ENCODE measurements around the gene OPN1MW. TPM values are rescaled to one million over a fixed set of nuclear protein-coding genes. Genes with fewer than 3 reads are reported as not detected.
"Not testable (repeated sequence)": the region's sequence is repeated elsewhere in the genome, so short reads cannot be mapped to it uniquely, and the experiment has no call there.

The OPN1MW gene
- total RNA-seq, 2 donors from 2014 or later = not detected

DNA sequence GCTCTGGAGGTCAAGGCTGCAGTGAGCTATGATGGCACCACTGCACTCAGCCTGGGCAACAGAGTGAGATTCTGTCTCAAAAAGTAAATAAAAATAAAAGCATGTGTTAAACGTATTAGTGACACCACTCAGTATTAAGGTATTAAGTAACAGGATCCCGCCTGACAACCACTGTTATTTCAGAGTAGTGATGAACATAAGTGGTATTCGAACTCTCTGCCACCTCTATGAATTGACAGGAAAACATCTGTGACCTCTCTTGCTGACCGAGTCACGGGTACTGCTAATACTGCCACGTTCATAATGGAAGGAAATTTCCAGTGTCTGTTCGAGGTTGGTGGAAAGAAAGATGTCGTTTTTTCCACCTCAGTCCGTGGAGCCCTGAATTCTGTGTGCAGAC lies 44.3 kb downstream of the OPN1MW start:
- not testable (repeated sequence) for H3K36me3 Mint-ChIP-seq (ENCODE audit: low read depth); H3K27ac Mint-ChIP-seq; H3K4me1 ChIP-seq (ENCODE audit: control insufficient read depth, insufficient read depth, low read length); H3K9me3 Mint-ChIP-seq; H3K4me1 Mint-ChIP-seq; DNase-seq; H3K27ac ChIP-seq (ENCODE audit: low read depth, low read length); H3K27me3 ChIP-seq (ENCODE audit: control insufficient read depth, insufficient read depth, low read length, poor library complexity, severe bottlenecking); H3K9ac ChIP-seq (ENCODE audit: extremely low read depth, low read length, poor library complexity, severe bottlenecking); H3K36me3 ChIP-seq (ENCODE audit: control insufficient read depth, insufficient read depth, low read length); H3K27me3 Mint-ChIP-seq (ENCODE audit: insufficient read depth); H3K4me3 ChIP-seq (ENCODE audit: low read length); H3K4me3 Mint-ChIP-seq; H3K9me3 ChIP-seq (ENCODE audit: control insufficient read depth, low read length)
- WGBS, 2 experiments (ENCODE audit: insufficient coverage in 1 of 2, insufficient read length in 1 of 2) = no CpG with 5 or more reads among the region's 9 CpGs

DNA sequence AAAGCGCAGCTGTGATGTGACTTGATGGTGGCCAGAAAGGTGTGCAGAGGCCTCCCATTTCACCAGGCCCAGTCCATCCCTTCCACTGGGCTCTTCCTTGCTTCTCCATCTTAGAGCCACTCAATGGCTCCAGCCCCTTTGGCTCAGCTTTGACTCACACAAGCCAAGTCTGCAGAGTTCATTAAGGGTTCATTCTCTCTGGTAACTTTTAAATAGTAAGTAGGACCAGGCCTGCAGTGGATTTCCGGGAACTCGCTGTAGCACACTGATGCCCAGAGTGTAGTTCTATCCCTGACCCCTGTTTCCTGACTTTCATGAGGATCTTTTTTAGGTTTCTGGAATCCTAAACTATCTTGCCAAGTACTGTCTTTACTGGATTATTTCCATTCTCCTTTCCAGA lies 49.0 kb downstream of the OPN1MW start:
- not testable (repeated sequence) for H3K9ac ChIP-seq (ENCODE audit: extremely low read depth, low read length, poor library complexity, severe bottlenecking); H3K4me3 Mint-ChIP-seq; H3K4me3 ChIP-seq (ENCODE audit: low read length); H3K9me3 Mint-ChIP-seq; H3K9me3 ChIP-seq (ENCODE audit: control insufficient read depth, low read length); H3K36me3 ChIP-seq (ENCODE audit: control insufficient read depth, insufficient read depth, low read length); H3K27ac ChIP-seq (ENCODE audit: low read depth, low read length); H3K27me3 Mint-ChIP-seq (ENCODE audit: insufficient read depth); H3K27ac Mint-ChIP-seq; H3K36me3 Mint-ChIP-seq (ENCODE audit: low read depth); DNase-seq; H3K4me1 Mint-ChIP-seq; H3K27me3 ChIP-seq (ENCODE audit: control insufficient read depth, insufficient read depth, low read length, poor library complexity, severe bottlenecking); H3K4me1 ChIP-seq (ENCODE audit: control insufficient read depth, insufficient read depth, low read length)
- WGBS, 2 experiments (ENCODE audit: insufficient coverage in 1 of 2, insufficient read length in 1 of 2) = no CpG with 5 or more reads among the region's 3 CpGs

DNA sequence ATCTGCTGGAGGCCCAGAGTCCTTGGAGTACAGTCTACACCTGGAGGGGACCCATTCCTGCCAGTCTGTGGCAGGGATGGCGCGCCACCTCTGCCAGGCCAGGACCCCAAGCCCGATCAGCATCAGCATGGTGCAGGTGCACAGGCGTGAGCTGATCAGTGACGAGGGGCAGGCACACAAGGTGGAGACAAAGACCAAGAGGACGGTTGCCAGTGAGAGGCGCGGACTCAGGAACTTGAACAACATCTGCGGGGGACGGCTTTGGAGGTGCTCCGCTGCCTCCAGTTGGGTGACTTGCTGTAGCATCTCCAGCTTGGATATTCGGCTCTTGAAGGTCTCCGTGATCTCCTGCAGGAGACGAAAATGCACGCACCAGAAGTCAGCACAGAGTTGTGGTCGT lies 51.2 kb downstream of the OPN1MW start:
- no CpG with 5 or more reads among the region's 16 CpGs for WGBS, 2 experiments (ENCODE audit: insufficient coverage in 1 of 2, insufficient read length in 1 of 2)
- not testable (repeated sequence) for DNase-seq; H3K27ac ChIP-seq (ENCODE audit: low read depth, low read length); H3K27me3 Mint-ChIP-seq (ENCODE audit: insufficient read depth); H3K4me3 ChIP-seq (ENCODE audit: low read length); H3K9ac ChIP-seq (ENCODE audit: extremely low read depth, low read length, poor library complexity, severe bottlenecking); H3K27ac Mint-ChIP-seq; H3K9me3 Mint-ChIP-seq; H3K9me3 ChIP-seq (ENCODE audit: control insufficient read depth, low read length); H3K36me3 ChIP-seq (ENCODE audit: control insufficient read depth, insufficient read depth, low read length); H3K4me3 Mint-ChIP-seq; H3K36me3 Mint-ChIP-seq (ENCODE audit: low read depth); H3K4me1 ChIP-seq (ENCODE audit: control insufficient read depth, insufficient read depth, low read length); H3K27me3 ChIP-seq (ENCODE audit: control insufficient read depth, insufficient read depth, low read length, poor library complexity, severe bottlenecking); H3K4me1 Mint-ChIP-seq

DNA sequence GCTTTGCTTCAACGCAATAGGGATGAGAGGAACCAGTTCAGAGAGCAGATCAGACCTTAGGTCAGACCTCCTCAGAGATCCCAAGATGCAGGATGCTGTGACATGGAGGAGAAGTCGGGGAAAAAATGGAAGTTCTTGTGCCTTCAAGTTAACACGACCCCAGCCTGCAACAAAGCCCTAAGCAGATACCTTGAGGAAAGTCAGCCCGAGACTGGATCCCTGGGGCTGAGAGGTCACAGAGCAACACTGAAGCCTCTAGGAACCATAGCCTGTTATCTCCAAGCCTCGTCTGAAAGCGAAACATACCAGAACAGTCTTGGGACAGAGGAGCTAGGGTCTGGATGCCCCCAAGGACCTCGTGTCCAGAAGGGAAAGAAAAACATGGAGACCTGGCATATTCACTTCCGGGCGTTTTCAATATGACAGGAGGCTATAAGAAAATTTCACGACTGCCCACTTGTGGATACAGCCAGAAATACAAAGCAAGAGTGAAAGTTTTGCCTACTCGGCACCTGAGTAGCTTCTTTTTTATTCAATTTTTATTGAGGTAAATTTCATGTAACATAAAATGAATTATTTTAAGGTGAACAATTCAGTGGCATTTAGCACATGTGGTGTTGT lies 56.7 kb downstream of the OPN1MW start:
- not testable (repeated sequence) for H3K36me3 Mint-ChIP-seq (ENCODE audit: low read depth)

DNA sequence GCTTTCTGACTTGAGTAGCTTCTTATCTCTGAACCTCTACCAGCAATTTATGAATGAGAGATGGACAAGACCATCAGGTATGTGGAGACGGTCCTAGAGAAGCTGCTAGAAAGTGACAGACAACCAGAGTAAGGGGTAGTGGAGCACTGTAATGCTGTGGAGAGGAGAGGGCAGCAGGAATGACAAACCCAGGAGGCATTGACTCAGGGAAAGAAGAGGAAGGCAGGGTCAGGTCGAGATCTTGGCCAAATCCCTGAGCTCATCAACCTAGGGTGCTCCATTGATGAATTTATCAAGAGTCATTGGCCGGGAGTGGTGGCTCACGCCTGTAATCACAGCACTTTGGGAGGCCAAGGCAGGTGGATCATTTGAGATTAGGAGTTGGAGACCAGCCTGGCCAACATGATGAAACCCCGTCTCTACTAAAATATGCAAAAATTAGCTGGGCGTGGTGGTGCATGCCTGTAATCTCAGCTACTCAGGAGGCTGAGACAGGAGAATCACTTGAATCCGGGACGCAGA lies 57.6 kb downstream of the OPN1MW start:
- H3K27ac ChIP-seq (ENCODE audit: low read depth, low read length); H3K27ac Mint-ChIP-seq; H3K36me3 ChIP-seq (ENCODE audit: control insufficient read depth, insufficient read depth, low read length); H3K4me1 ChIP-seq (ENCODE audit: control insufficient read depth, insufficient read depth, low read length); H3K4me3 ChIP-seq (ENCODE audit: low read length); H3K27me3 Mint-ChIP-seq (ENCODE audit: insufficient read depth); H3K9me3 ChIP-seq (ENCODE audit: control insufficient read depth, low read length); H3K36me3 Mint-ChIP-seq (ENCODE audit: low read depth); H3K27me3 ChIP-seq (ENCODE audit: control insufficient read depth, insufficient read depth, low read length, poor library complexity, severe bottlenecking); H3K4me3 Mint-ChIP-seq; H3K4me1 Mint-ChIP-seq; H3K9ac ChIP-seq (ENCODE audit: extremely low read depth, low read length, poor library complexity, severe bottlenecking); DNase-seq: not testable (repeated sequence)
- WGBS, 2 experiments (ENCODE audit: insufficient coverage in 1 of 2, insufficient read length in 1 of 2) = 87 to 100% methylated on average over 1 to 4 of the region's 8 CpGs
- peaks cover 14% of the 10 kb centered on the region for H3K9me3 Mint-ChIP-seq

More for the DNA sequence above, 56.7 kb downstream of the OPN1MW start:
- not testable (repeated sequence) for H3K27ac Mint-ChIP-seq; H3K27me3 ChIP-seq (ENCODE audit: control insufficient read depth, insufficient read depth, low read length, poor library complexity, severe bottlenecking); H3K9ac ChIP-seq (ENCODE audit: extremely low read depth, low read length, poor library complexity, severe bottlenecking); H3K4me1 ChIP-seq (ENCODE audit: control insufficient read depth, insufficient read depth, low read length); H3K36me3 ChIP-seq (ENCODE audit: control insufficient read depth, insufficient read depth, low read length); DNase-seq; H3K9me3 ChIP-seq (ENCODE audit: control insufficient read depth, low read length); H3K27ac ChIP-seq (ENCODE audit: low read depth, low read length); H3K4me1 Mint-ChIP-seq; H3K4me3 ChIP-seq (ENCODE audit: low read length); H3K27me3 Mint-ChIP-seq (ENCODE audit: insufficient read depth); H3K4me3 Mint-ChIP-seq
- H3K9me3 Mint-ChIP-seq = peaks cover 14% of the 10 kb centered on the region
- WGBS, 2 experiments (ENCODE audit: insufficient coverage in 1 of 2, insufficient read length in 1 of 2) = 90% methylated on average over 3 of the region's 11 CpGs; no CpG with 5 or more reads in 1 of the 2 experiments

Other genes starting within 250 kb of the OPN1MW start
- gene NAA10, start 247.6 kb upstream of the OPN1MW start, total RNA-seq = 10 to 100 TPM; 91.6 to 99.3 TPM
- 10 to 100 TPM; 12.0 to 17.5 TPM for gene RENBP, start 238.0 kb upstream of the OPN1MW start, total RNA-seq
- gene HCFC1, start 210.8 kb upstream of the OPN1MW start, total RNA-seq = 100 to 1,000 TPM in 1 of 2 donors, 10 to 100 TPM in 1; 93.4 to 112 TPM
- gene TMEM187, start 209.8 kb upstream of the OPN1MW start, total RNA-seq = 1 to 10 TPM; 4.8 to 8.1 TPM
- 10 to 100 TPM; 61.1 to 73.9 TPM for gene IRAK1, start 162.7 kb upstream of the OPN1MW start, total RNA-seq
- 10 to 100 TPM; 34.4 to 35.3 TPM for gene MECP2, start 84.9 kb upstream of the OPN1MW start, total RNA-seq
- not detected for gene OPN1LW, start 38.4 kb upstream of the OPN1MW start, total RNA-seq
- gene OPN1MW2, start 37.2 kb downstream of the OPN1MW start, total RNA-seq = not detected
- gene OPN1MW3, start 75.0 kb downstream of the OPN1MW start, total RNA-seq = not detected
- not detected for gene TEX28, start 112.5 kb downstream of the OPN1MW start, total RNA-seq
- not detected for gene TKTL1, start 113.2 kb downstream of the OPN1MW start, total RNA-seq
- 1,000 to 10,000 TPM; 1,074 to 1,251 TPM for gene FLNA, start 192.0 kb downstream of the OPN1MW start, total RNA-seq
- gene EMD, start 196.7 kb downstream of the OPN1MW start, total RNA-seq = 10 to 100 TPM; 60.3 to 76.4 TPM
- gene RPL10, start 215.8 kb downstream of the OPN1MW start, total RNA-seq = 1,000 to 10,000 TPM; 2,142 to 2,551 TPM
- gene DNASE1L1, start 226.7 kb downstream of the OPN1MW start, total RNA-seq = 10 to 100 TPM; 13.8 to 17.0 TPM
- gene TAFAZZIN, start 228.9 kb downstream of the OPN1MW start, total RNA-seq = 10 to 100 TPM; 32.9 to 62.9 TPM
- gene ATP6AP1, start 246.1 kb downstream of the OPN1MW start, total RNA-seq = 10 to 100 TPM; 61.6 to 66.8 TPM